Cortex of kidney (tissue), 1 donor: ENCODE results near the gene OLFM2.
A peak's percentile ranks its signal among the peaks of the same experiment; 100 is the strongest.
"Not testable (repeated sequence)": the region's sequence is repeated elsewhere in the genome, so short reads cannot be mapped to it uniquely, and the experiment has no call there.

Experiments
- DNase-seq: peaks from one replicate; lab custom pipeline; 2025; lab: John Stamatoyannopoulos, UW

Gene OLFM2

DNA sequence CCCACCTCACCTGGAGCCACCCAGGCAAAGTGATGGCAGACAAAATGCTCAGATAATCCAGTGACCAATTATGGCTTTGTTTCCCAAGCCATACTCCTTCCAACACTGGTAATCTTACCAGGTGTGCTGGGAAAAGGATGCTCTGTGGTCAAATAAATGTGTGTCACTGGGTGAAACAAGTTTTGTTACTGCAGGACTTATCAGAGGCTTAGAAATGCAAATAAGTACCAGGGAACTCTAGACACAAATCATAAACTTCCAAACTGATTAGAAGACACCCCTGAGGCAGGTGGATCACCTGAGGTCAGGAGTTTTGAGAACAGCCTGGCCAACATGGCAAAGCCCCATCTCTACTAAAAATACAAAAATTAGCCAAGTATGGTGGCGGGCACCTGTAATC is 74.8 kb downstream of the OLFM2 start:
- DNase-seq: no peak

DNA sequence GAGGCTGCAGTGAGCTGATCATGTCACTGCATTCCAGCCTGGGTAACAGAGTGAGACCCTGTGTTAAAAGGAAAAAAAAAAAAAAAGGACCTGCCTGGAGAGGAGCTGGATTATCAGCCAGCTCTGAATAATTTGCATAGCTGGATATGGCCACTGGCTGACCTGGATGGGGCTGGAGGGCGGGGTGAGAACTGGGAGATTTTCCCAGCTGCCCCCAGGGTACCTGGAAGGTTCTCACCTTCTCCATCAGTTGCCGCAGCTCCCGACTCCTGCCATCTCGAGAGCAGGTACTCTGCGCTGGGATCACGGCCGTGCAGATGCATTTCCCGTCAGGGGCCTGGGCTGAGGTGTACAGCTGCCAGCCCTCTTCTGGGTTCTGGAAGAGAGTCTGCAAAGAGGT is 75.9 kb downstream of the OLFM2 start:
- DNase-seq: no peak

GRCh38 chr19:9858766-9859165 is 77.5 kb downstream of the OLFM2 start:
- no peak for DNase-seq

DNA sequence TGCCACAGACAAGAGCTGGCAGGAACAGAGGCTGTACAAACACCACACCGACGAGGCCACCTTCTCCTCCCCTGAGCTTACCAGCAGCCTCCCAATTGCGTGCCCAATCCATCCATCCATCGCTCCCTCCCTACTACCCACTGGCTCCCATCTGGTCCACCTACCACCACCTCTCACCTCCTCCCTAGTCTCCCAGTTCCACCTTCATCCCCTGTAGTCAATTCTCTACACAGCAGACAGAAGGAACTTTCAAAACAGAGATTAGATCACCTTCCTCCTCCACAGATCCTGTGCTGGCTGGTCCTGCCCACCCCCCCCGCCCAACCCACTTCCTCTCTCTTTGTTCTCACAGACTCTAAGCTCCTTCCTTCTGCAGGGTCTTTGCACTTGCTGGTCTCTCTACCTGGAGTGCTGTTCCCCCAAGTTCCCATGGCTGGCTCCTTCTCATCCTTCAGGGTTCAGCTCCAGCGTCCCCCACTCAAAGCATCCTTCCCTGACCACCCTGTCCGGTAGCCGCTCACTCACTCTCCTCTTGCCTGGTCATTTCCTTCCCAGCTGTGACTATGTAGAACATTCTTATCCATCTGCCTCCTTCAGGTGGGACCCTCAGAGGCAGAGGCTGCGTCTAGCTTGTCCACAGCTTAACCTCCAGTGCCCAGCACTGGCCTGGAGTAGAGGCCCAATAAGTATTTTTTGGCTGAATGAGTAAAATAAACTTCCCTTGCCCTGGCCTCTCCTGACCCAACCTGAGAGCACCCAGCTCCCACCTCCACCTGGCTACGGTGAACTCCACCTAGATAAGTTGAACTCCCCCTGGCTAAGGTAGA is 78.2 kb downstream of the OLFM2 start:
- DNase-seq: no peak

GRCh38 chr19:9857076-9857721 is 79.1 kb downstream of the OLFM2 start:
- no peak for DNase-seq

- no peak for DNase-seq
These were observed 79.7 kb downstream of the OLFM2 start for GRCh38 chr19:9856609-9857008.

DNA sequence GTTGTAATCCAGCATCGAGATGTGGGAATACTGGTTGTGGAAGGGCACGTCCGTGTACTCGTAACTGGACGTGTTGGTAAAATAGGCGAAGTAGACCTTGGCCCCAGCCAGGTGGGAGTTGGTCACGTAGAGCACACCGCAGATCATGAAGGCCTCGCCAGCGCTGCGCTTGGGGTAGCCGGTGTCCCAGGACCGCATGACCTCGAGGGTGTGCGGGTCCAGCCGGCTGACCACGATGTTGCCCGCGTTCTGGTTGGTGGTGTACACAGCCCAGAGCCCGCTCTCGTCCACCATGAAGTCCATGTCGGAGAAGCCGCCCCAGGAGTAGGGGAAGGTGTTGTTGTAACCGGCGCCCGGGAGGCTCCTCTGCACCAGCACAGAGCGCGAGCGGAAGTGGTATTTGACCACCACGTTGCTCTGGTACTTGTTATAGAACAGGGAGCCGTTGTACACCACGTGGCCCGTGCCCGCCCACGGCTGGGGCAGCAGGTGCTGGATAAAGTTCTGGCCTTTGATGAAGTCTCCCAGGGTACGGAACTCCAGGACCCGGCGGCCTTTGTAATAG is 82.0 kb downstream of the OLFM2 start:
- no peak for DNase-seq

DNA sequence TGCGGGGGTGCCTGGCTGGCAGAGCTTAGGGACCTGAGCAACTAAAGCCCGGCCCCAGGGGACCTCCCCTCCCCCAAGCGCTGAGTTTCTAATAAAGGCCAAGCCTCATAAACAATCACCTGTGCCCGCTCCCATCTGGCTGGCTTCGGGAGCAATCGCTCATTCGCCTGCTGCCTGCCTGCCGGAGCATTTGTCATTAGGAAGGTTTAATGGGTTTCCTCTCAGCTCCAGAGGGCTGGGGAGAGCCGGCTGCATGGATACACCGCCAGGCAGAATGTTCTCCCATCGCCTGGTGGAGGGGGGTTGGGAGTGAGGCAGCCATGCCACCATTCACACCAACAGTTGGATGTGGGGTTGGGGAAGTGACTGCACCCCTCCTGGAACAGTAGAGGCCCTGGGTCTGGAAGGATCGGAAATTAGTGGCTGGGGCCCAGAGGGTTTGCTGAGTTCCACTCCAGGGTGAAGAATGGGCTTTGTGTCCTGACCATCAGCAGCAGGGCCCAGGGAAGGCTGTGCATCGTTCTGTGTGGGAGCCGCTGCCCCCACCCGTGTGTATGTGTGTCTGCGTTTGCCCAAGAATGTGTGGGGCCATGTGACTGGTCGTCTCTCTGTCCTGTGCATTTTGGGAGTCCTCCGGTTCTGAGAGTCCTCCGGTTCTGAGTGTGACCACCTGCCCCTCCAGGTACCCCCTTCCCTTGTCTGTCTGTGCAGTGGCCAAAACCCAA is 85.9 kb downstream of the OLFM2 start:
- no peak for DNase-seq

DNA sequence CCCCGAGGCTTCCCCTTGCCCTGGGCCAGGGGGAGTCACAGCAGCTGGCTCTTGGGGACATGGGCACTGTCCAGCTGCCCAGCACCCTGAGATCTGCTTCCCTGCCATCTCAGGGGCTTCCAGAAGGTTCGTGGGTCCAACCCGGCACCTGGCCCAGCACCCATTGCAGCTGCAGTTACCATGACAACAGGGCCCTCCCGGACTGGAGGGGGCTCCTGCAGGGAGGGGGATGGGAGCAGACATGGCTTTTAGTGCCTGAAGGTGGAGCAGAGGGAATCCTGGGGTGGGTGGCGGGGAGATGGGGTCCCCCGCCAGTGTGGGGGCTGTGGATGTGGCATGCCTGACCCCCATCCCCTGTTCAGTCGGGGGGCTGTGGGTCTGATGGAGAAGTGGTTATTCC is 86.5 kb downstream of the OLFM2 start:
- DNase-seq: no peak

DNA sequence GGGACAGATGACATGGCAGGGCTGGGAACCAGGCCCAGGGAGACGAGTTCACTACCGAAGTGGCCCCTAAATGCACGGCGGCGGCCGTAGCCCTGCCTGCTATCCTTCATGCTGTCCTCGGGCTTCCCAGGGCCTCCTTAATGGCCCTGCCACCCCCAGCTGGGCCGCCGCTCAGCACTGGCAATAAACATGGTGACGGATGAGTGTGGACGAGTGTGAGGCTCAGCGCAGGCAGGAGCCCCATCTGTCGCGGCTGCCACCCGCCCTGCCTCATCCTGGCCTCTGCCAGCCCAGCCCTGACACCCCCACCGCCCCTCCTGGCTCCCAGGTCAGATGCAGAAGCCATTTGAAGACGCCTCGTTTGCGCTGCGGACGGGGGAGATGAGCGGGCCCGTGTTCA is 87.6 kb downstream of the OLFM2 start:
- DNase-seq: no peak

DNA sequence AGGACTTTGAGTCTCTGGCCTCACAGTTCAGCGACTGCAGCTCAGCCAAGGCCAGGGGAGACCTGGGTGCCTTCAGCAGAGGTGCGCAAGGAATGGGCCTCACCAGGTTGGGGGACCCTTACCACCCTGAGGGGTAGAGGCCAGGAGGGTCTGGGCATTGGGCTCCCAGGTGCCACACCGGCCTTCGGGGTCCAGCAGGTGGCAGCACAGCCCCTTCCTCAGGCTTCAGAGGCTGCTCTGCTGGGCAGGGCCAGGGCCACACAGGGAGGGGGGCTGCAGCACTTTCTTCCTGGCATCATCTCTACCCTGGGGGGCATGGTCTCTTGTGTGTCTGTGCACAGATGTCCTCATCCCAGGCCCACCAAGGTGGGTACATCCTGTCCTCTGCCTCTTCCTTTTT is 88.3 kb downstream of the OLFM2 start:
- no peak for DNase-seq

DNA sequence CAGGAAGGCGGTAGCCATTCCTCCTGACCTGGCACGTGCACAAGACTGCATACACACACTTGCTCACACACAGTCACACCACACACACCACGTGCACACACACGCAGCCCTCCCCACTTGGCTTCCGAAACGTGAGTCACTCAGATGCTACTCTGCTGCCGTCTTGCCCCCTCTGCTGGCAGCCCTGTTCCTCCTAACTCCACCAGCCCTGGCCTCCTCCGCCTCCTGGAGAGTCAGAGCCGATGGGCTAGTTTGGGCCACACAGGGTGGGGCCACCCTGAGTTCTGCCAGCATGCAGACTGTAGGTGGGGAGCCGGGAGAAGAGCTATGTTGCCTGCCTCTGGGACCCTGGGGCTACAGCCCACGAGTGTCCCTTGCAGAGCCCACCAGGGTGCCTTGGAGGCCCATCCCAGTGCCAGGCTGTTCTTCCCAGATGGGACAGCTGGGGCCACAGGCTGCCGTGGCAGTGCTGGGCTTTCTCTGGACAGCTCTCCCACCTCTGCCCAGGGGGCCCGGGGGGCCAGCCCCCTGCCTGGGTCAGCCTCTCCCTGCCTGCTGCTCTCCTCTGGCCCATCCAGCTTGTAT is 89.1 kb downstream of the OLFM2 start:
- no peak for DNase-seq

DNA sequence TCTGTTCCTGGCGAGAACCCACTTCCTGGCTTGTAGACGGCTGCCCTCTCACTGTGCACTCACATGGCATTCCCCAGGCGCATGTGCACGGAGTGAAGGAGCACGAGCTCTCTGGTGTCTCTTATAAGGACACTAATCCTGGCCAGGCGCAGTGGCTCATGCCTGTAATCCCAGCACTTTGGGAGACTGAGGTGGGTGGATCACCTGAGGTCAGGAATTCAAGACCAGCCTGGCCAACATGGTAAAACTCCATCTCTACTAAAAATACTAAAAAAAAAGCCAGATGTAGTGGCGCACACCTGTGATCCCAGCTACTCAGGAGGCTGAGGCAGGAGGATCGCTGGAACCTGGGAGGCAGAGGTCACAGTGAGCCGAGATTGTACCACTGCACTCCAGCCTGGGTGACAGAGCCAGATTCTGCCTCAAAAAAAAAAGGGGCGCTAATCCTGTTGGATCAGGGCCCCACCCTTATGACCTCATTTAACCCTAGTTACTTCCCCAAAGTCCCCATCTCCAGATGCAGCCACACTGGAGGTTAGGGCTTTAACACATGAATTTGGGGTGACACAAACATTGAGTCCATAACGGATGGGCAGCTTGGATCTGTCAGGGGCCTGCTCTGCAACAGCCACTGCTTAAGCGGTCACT is 92.6 kb downstream of the OLFM2 start:
- DNase-seq: not testable (repeated sequence)

DNA sequence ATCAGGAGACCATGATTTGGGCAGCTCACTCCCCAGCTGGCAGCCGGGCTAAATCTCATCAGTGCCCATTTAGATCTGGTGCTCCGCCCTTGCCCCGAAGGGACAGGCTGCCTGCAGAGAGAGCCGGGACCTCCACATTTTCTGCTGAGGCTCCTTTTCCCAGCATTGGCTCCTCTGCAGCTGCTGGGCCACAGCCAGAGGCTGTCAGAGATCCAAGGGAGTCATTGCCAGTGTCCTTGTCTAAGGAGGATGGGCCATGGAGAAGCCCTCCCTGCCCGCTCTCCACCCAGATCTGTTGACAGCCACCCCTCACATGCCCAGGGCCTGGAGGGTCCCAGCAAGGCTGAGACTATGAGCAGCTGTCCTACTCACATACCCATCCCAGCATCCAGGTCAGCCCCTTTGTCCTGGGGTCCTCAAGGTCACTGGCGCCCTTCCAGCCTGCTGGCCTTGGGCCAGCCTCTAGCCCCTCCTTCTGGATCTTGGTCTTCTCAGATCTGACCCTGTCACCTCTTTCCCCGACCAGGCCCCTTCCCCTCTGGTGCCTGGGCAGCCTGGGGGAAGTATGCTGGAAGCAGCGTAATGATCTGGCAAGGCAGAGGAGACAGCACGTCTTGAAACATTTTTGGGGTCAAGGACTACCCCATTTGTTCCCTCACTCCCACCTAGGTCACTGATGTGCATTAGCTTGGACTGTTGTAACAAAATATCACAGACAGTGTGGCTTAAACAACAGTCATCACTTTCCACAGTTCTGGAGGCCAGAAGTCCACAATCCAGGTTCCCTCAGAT is 93.3 kb downstream of the OLFM2 start:
- no peak for DNase-seq

DNA sequence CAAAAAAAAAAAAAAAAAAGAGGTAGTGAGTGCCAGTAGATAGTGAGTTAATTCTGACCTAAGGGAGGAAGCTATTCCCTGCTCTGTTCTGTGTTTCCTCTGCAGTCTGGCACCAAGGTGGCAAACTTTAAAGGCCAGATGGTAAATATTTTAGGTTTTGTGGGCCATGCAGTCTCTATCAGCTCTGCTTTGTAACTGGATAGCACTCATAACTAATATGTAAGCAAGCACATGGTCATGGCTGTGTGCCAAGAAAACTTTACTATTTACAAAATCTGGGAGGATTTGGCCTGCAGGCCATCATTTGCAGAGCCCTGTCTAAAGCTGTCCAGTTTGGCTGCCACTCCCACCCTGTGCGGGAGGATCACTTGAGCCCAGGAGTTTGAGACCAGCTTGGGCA is 96.9 kb downstream of the OLFM2 start:
- no peak for DNase-seq

GRCh38 chr19:9838324-9838723 is 98.0 kb downstream of the OLFM2 start:
- no peak for DNase-seq

DNA sequence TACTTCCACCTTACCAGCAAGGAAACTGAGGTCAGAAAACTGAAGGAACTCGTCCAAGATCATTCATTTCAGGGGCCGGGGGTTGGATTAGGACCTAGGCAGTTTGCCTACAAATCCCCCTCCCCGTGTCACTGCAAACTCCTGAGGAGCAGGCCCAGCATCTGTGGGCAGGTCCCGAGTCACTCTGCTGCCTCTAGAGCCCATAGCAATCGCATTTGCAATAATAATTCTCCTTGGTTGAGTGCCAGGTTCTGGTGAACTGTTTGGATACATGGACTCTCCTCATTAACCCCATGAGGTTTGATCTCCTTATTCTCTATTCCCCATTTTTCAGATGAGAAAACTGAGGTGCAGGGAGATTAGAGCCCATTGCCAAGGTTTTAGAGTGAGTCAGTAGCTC is 100.3 kb downstream of the OLFM2 start:
- DNase-seq: no peak

- no peak for DNase-seq
These were observed 100.8 kb downstream of the OLFM2 start for GRCh38 chr19:9835507-9835949.

GRCh38 chr19:9834726-9835506 is 101.4 kb downstream of the OLFM2 start, which contains the start of gene PIN1:
Gene PIN1, plus strand, starts transcription at chr19:9835318. Its CDS starts 27 bp downstream, at chr19:9835345.
- DNase-seq: peak; percentile 80

GRCh38 chr19:9834307-9834725 is 102.0 kb downstream of the OLFM2 start:
- DNase-seq: no peak
